GM20000 (cell line): ENCODE results near the gene FIGLA.
"Not testable (repeated sequence)": the region's sequence is repeated elsewhere in the genome, so short reads cannot be mapped to it uniquely, and the experiment has no call there.

Experiments used
- DNase-seq: peaks from one replicate; pipeline ENCODE4 v3.0.0; 2012; ENCODE audit warnings: low spot score
- CTCF ChIP-seq: IDR thresholded peaks from 2 replicates; pipeline ENCODE4 v1.5.1; 2012; ENCODE audit warnings: mild to moderate bottlenecking, control low read depth; ENCODE audit errors: extremely low read depth, missing control alignments

FIGLA gene

GRCh38 chr2:70808983-70809958 is 18.8 kb upstream of the FIGLA start:
- DNase-seq: no peak
- TF ChIP-seq CTCF: no peak

- no peak for DNase-seq
- TF ChIP-seq CTCF: no peak
These were observed 17.3 kb upstream of the FIGLA start for GRCh38 chr2:70807828-70808118.

- no peak for TF ChIP-seq CTCF
- no peak for DNase-seq
These were observed 16.8 kb upstream of the FIGLA start for GRCh38 chr2:70807102-70807827.

GRCh38 chr2:70806620-70807019 is 16.2 kb upstream of the FIGLA start:
- no peak for DNase-seq
- no peak for TF ChIP-seq CTCF

- DNase-seq: no peak
- no peak for TF ChIP-seq CTCF
These were observed 15.6 kb upstream of the FIGLA start for GRCh38 chr2:70806013-70806412.

GRCh38 chr2:70801607-70802263 is 11.3 kb upstream of the FIGLA start:
- no peak for DNase-seq
- TF ChIP-seq CTCF: no peak

GRCh38 chr2:70799706-70800105 is 9.3 kb upstream of the FIGLA start:
- TF ChIP-seq CTCF: no peak
- no peak for DNase-seq

GRCh38 chr2:70797996-70798395 is 7.6 kb upstream of the FIGLA start:
- DNase-seq: not testable (repeated sequence)
